RWPE2 (cell line): ENCODE data around the gene PSAP.
"Not testable (repeated sequence)": the region's sequence is repeated elsewhere in the genome, so short reads cannot be mapped to it uniquely, and the experiment has no call there.

Experiments
- ATAC-seq: fragments of 200-7000 bp; cut with Tn5 transposase; 3 replicates; pipeline ENCODE4 v1.9.1; 2021; ENCODE audit warnings: low read depth
- DNase-seq: peaks from one replicate; pipeline ENCODE4 v3.0.0-alpha.2; 2020; ENCODE audit warnings: low spot score
- H3K27ac ChIP-seq: fragments of 450-650 bp; 2 replicates; pipeline ENCODE4 v1.5.1; 2017; ENCODE audit warnings: mild to moderate bottlenecking; ENCODE audit not compliant: poor library complexity, severe bottlenecking
- H3K27me3 ChIP-seq: fragments of 250-450 bp; sonication (Bioruptor Pico); 2 replicates; pipeline ENCODE4 v1.5.1; 2021; ENCODE audit warnings: mild to moderate bottlenecking, moderate library complexity; ENCODE audit not compliant: insufficient read depth, poor library complexity, severe bottlenecking
- H3K36me3 ChIP-seq: fragments of 250-450 bp; sonication (Bioruptor Pico); 2 replicates; pipeline ENCODE4 v1.5.1; 2020; ENCODE audit warnings: low read depth, mild to moderate bottlenecking, moderate library complexity
- H3K4me1 ChIP-seq: fragments of 250-450 bp; sonication (Bioruptor Pico); 2 replicates; pipeline ENCODE4 v1.5.1; 2021; ENCODE audit warnings: mild to moderate bottlenecking, moderate library complexity; ENCODE audit not compliant: insufficient read depth, poor library complexity, severe bottlenecking
- H3K4me3 ChIP-seq: fragments of 250-450 bp; sonication (Bioruptor Pico); 2 replicates; pipeline ENCODE4 v1.5.1; 2021; ENCODE audit warnings: mild to moderate bottlenecking, moderate library complexity; ENCODE audit not compliant: severe bottlenecking
- H3K9me3 ChIP-seq: fragments of 250-450 bp; sonication (Bioruptor Pico); 2 replicates; pipeline ENCODE4 v1.5.1; 2021; ENCODE audit warnings: mild to moderate bottlenecking, moderate library complexity; ENCODE audit not compliant: severe bottlenecking
- CTCF ChIP-seq: fragments of 450-650 bp; IDR thresholded peaks from one replicate; pipeline ENCODE4 v1.5.1; 2017; ENCODE audit warnings: mild to moderate bottlenecking, moderate library complexity; ENCODE audit not compliant: poor library complexity, severe bottlenecking

PSAP gene

GRCh38 chr10:71888248-71888622 lies 37.2 kb upstream of the PSAP start:
- Histone ChIP-seq H3K4me3 (peak overlapping the region; percentile 40), H3K36me3 (no peaks in the 10 kb centered on the region), H3K27me3 (no peaks in the 10 kb centered on the region), H3K27ac (peak overlapping the region; percentile 59), H3K4me1 (peaks cover 4% of the 10 kb centered on the region), H3K9me3 (no peaks in the 10 kb centered on the region)
- ATAC-seq (no peak), DNase-seq (no peak)
- TF ChIP-seq CTCF = no peak

- ATAC-seq = no peak
- no peak overlapping the region for H3K4me3 ChIP-seq
- no peak for DNase-seq
Observed at GRCh38 chr10:71887743-71888142, 36.7 kb upstream of the PSAP start.

GRCh38 chr10:71882813-71883659 lies 32.0 kb upstream of the PSAP start:
- H3K27ac ChIP-seq = no peak overlapping the region
- H3K27me3 ChIP-seq = no peaks in the 10 kb centered on the region
- TF ChIP-seq CTCF = no peak
- no peaks in the 10 kb centered on the region for H3K36me3 ChIP-seq
- no peaks in the 10 kb centered on the region for H3K4me1 ChIP-seq
- DNase-seq = no peak
- no peaks in the 10 kb centered on the region for H3K9me3 ChIP-seq
- ATAC-seq = no peak
- H3K4me3 ChIP-seq = no peak overlapping the region

More at GRCh38 chr10:71887743-71888142, 36.7 kb upstream of the PSAP start:
- H3K9me3 ChIP-seq = no peaks in the 10 kb centered on the region
- no peak overlapping the region for H3K27ac ChIP-seq
- H3K4me1 ChIP-seq = peaks cover 4% of the 10 kb centered on the region
- no peaks in the 10 kb centered on the region for H3K36me3 ChIP-seq
- no peak for TF ChIP-seq CTCF
- H3K27me3 ChIP-seq = no peaks in the 10 kb centered on the region

GRCh38 chr10:71881647-71882355 lies 30.8 kb upstream of the PSAP start:
- DNase-seq (no peak), ATAC-seq (no peak)
- Histone ChIP-seq H3K36me3 (no peaks in the 10 kb centered on the region), H3K27ac (no peak overlapping the region), H3K27me3 (no peaks in the 10 kb centered on the region), H3K4me1 (no peaks in the 10 kb centered on the region), H3K9me3 (no peaks in the 10 kb centered on the region), H3K4me3 (no peak overlapping the region)
- TF ChIP-seq CTCF = no peak

- not testable (repeated sequence) for H3K27ac ChIP-seq, H3K27me3 ChIP-seq, DNase-seq
Observed at GRCh38 chr10:71881307-71881624, 30.2 kb upstream of the PSAP start.

More at GRCh38 chr10:71881307-71881624, 30.2 kb upstream of the PSAP start:
- not testable (repeated sequence) for H3K4me3 ChIP-seq, H3K4me1 ChIP-seq, H3K9me3 ChIP-seq, ATAC-seq, H3K36me3 ChIP-seq
